Measurements from ENCODE around the gene MAML3. TPM values are rescaled to one million over a fixed set of nuclear protein-coding genes. Genes with fewer than 3 reads are reported as not detected.

The MAML3 gene
- total and polyA plus RNA-seq, 2 experiments from 2014 or later, result 4.1 to 11.2 TPM

DNA sequence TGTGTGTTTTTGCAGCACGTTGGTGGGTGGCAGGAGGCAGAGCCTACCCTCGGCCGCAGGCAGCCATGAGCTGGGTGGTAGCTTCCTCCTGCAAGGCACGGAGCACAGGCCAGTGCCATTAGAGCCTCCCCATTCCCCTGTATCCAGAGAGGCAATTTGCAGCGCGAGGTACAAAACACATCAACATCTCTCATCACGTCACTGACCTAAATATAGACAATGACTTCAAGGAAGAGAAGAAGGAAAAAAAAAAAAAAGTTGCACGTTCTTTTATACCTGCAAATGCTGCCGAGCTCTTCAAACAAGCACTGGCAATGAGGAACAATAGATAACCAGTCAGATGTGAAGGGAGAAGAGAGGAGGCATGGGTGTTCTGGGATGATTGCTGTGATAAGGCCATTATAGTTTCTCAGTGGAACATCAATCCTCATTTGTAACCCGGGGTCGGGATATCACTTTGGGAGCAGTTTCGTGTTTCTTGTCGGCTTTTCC is 328.4 kb downstream of the MAML3 start:
- no peak overlapping the region for H2AFZ ChIP-seq
- H3K9me3 ChIP-seq (ENCODE audit: low read depth), result no peaks in the 10 kb centered on the region
- H3K4me1 ChIP-seq (ENCODE audit: insufficient read depth), result no peaks in the 10 kb centered on the region
- no peaks in the 10 kb centered on the region for H3K36me3 ChIP-seq (replicated peaks; ENCODE audit: insufficient read depth, low read depth)
- H3K27me3 ChIP-seq, result no peaks in the 10 kb centered on the region
- H3K4me2 ChIP-seq, result no peak overlapping the region
- no peak overlapping the region for H3K4me3 ChIP-seq
- WGBS (ENCODE audit: low lambda C conversion rate, missing lambda C conversion rate), result 61% methylated on average over 13 of the region's 13 CpGs
- TF ChIP-seq EZH2 (IDR thresholded peaks at IDR 0.05; ENCODE audit: borderline replicate concordance), result no peak
- TF ChIP-seq, protein P1, sequence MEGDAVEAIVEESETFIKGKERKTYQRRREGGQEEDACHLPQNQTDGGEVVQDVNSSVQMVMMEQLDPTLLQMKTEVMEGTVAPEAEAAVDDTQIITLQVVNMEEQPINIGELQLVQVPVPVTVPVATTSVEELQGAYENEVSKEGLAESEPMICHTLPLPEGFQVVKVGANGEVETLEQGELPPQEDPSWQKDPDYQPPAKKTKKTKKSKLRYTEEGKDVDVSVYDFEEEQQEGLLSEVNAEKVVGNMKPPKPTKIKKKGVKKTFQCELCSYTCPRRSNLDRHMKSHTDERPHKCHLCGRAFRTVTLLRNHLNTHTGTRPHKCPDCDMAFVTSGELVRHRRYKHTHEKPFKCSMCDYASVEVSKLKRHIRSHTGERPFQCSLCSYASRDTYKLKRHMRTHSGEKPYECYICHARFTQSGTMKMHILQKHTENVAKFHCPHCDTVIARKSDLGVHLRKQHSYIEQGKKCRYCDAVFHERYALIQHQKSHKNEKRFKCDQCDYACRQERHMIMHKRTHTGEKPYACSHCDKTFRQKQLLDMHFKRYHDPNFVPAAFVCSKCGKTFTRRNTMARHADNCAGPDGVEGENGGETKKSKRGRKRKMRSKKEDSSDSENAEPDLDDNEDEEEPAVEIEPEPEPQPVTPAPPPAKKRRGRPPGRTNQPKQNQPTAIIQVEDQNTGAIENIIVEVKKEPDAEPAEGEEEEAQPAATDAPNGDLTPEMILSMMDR (IDR thresholded peaks at IDR 0.05; ENCODE audit: poor library complexity), result no peak
- no peak for TF ChIP-seq EZH2phosphoT487 (IDR thresholded peaks at IDR 0.05; ENCODE audit: low read depth, severe bottlenecking, unreplicated experiment)
- H4K20me1 ChIP-seq (ENCODE audit: insufficient read depth, poor library complexity, severe bottlenecking), result no peaks in the 10 kb centered on the region
- no peaks in the 10 kb centered on the region for H3K9me2 ChIP-seq (replicated peaks; ENCODE audit: insufficient read depth)
- H3K27ac ChIP-seq, result no peak overlapping the region
- no peak for DNase-seq (ENCODE audit: low spot score)
- H3K79me2 ChIP-seq, result no peaks in the 10 kb centered on the region

DNA sequence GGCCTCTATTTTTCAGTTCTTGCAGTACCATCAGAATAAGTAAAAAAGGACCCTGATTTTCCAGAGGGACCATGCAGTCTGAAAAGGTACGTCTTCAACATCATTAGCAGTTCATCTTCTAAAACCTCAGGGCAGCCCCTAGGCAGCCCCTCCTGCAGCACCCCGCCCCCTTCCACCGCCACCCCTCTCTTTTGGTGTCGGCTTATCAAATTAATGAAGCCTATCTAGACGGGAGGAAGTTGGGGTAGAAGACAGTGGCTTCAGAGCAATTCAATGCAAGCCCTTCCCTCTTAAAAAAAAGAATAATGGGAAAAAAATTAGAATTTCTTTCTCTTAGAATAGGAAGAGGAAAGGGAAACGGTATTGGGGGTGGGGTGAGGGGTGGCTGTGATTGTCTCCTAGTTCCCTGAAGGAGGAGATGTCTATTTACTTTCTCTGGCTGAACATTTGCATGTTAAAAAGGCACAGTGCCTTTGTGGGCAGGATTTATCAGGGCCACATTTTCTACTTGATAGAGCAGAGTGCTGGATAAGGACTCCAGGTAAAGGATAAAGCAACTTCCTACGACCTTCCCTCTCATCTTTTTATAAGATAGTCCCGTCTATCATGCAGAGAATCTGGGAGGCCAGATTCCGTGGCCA is 329.0 kb downstream of the MAML3 start:
- DNase-seq (ENCODE audit: low spot score), result no peak
- H3K27me3 ChIP-seq, result no peaks in the 10 kb centered on the region
- no peaks in the 10 kb centered on the region for H4K20me1 ChIP-seq (ENCODE audit: insufficient read depth, poor library complexity, severe bottlenecking)
- H3K9me2 ChIP-seq (replicated peaks; ENCODE audit: insufficient read depth), result no peaks in the 10 kb centered on the region
- no peak overlapping the region for H3K4me2 ChIP-seq
- 61% methylated on average over 9 of the region's 9 CpGs for WGBS (ENCODE audit: low lambda C conversion rate, missing lambda C conversion rate)
- TF ChIP-seq EZH2phosphoT487 (IDR thresholded peaks at IDR 0.05; ENCODE audit: low read depth, severe bottlenecking, unreplicated experiment) (no peak), EZH2 (IDR thresholded peaks at IDR 0.05; ENCODE audit: borderline replicate concordance) (no peak)
- TF ChIP-seq, protein P1 (IDR thresholded peaks at IDR 0.05; ENCODE audit: poor library complexity), result no peak
- no peak overlapping the region for H2AFZ ChIP-seq
- H3K9me3 ChIP-seq (ENCODE audit: low read depth), result no peaks in the 10 kb centered on the region
- H3K79me2 ChIP-seq, result no peaks in the 10 kb centered on the region
- H3K4me1 ChIP-seq (ENCODE audit: insufficient read depth), result no peaks in the 10 kb centered on the region
- no peak overlapping the region for H3K4me3 ChIP-seq
- no peak overlapping the region for H3K27ac ChIP-seq
- H3K36me3 ChIP-seq (replicated peaks; ENCODE audit: insufficient read depth, low read depth), result no peaks in the 10 kb centered on the region

DNA sequence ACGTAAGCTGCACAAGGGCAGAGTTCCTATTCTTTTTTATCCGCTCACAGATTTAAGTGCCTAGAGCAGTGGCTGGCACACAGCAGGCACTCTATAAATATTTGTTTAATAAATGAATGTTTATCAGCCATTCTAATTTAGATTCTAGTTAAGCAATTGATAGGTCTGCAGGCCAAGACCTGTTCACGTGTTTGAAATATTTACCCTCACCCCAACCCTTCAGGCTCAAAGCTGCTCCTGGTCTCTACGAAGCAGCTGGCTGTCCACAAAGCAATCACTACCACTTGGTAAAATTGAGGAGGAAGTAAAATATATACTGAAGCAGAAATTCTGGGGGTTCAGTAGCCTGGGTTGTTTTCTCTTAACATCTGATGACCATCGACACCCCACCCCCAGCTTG is 330.2 kb downstream of the MAML3 start:
- WGBS (ENCODE audit: low lambda C conversion rate, missing lambda C conversion rate), result 89% methylated on average over 5 of the region's 5 CpGs
- Histone ChIP-seq H3K4me3 (no peak overlapping the region), H3K27ac (no peak overlapping the region), H3K9me3 (ENCODE audit: low read depth) (no peaks in the 10 kb centered on the region), H3K27me3 (no peaks in the 10 kb centered on the region), H4K20me1 (ENCODE audit: insufficient read depth, poor library complexity, severe bottlenecking) (no peaks in the 10 kb centered on the region), H2AFZ (no peak overlapping the region), H3K4me2 (no peak overlapping the region), H3K9me2 (replicated peaks; ENCODE audit: insufficient read depth) (no peaks in the 10 kb centered on the region), H3K36me3 (replicated peaks; ENCODE audit: insufficient read depth, low read depth) (no peaks in the 10 kb centered on the region), H3K79me2 (no peaks in the 10 kb centered on the region), H3K4me1 (ENCODE audit: insufficient read depth) (no peaks in the 10 kb centered on the region)
- TF ChIP-seq, protein P1 (IDR thresholded peaks at IDR 0.05; ENCODE audit: poor library complexity), result no peak
- TF ChIP-seq EZH2 (IDR thresholded peaks at IDR 0.05; ENCODE audit: borderline replicate concordance) (no peak), EZH2phosphoT487 (IDR thresholded peaks at IDR 0.05; ENCODE audit: low read depth, severe bottlenecking, unreplicated experiment) (no peak)
- DNase-seq (ENCODE audit: low spot score), result no peak

Data from hepatocyte (in vitro differentiated cells).